CD8-positive, alpha-beta memory T cell (primary cell): ENCODE data around the gene VWA7. TPM values are rescaled to one million over a fixed set of nuclear protein-coding genes. Genes with fewer than 3 reads are reported as not detected.
"Not testable (repeated sequence)": the region's sequence is repeated elsewhere in the genome, so short reads cannot be mapped to it uniquely, and the experiment has no call there.

Experiments used
- CTCF ChIA-PET: fragments of 350-600 bp; sonication (Branson Sonifier 250); formaldehyde crosslinking; loops from one replicate; lab custom pipeline; 2021; ENCODE audit warnings: antibody characterized with exemption; lab: Charles Lee
- POLR2A ChIA-PET: fragments of 350-600 bp; sonication (Branson Sonifier 250); formaldehyde crosslinking; loops from one replicate; lab custom pipeline; 2021; ENCODE audit warnings: antibody characterized with exemption; lab: Charles Lee
- DNase-seq, 5 donors: peaks; one replicate each; pipeline versions ENCODE4 v3.0.0 to v3.0.0-alpha.2; 2020 to 2022; ENCODE audit warnings: mixed read lengths in 1 of 5
- H3K27ac ChIP-seq: one replicate; pipeline ENCODE4 v1.7.0; 2013; ENCODE audit warnings: low read depth, mild to moderate bottlenecking, low read length, moderate library complexity
- H3K27me3 ChIP-seq: 2 replicates; pipeline ENCODE4 v1.7.0; 2013; ENCODE audit warnings: low read length, mild to moderate bottlenecking; ENCODE audit not compliant: insufficient read depth, poor library complexity, severe bottlenecking
- H3K36me3 ChIP-seq: 2 replicates; pipeline ENCODE4 v1.7.0; 2013; ENCODE audit warnings: mild to moderate bottlenecking, low read length, moderate library complexity; ENCODE audit not compliant: insufficient read depth
- H3K4me1 ChIP-seq: 2 replicates; pipeline ENCODE4 v1.7.0; 2013; ENCODE audit warnings: mild to moderate bottlenecking, low read length, moderate library complexity; ENCODE audit not compliant: insufficient read depth
- H3K4me3 ChIP-seq: 2 replicates; pipeline ENCODE4 v1.7.0; 2013; ENCODE audit warnings: mild to moderate bottlenecking, low read length
- H3K9me3 ChIP-seq: 2 replicates; pipeline ENCODE4 v1.7.0; 2013; ENCODE audit warnings: mild to moderate bottlenecking, low read length
- H3K27ac Mint-ChIP-seq, 8 donors: one replicate each; pipeline ENCODE4 v1.8.0; 2020 to 2021; ENCODE audit warnings: mixed read lengths in 8 of 8, mild to moderate bottlenecking in 6 of 8, inconsistent platforms in 3 of 8, moderate library complexity in 3 of 8
- H3K27me3 Mint-ChIP-seq, 2 donors: one replicate each; pipeline ENCODE4 v1.8.0; 2020 to 2021; ENCODE audit warnings: mixed read lengths in 2 of 2, mild to moderate bottlenecking in 1 of 2, moderate library complexity in 1 of 2
- H3K36me3 Mint-ChIP-seq, 3 donors: one replicate each; pipeline ENCODE4 v1.8.0; 2020 to 2021; ENCODE audit warnings: mixed read lengths in 3 of 3, inconsistent platforms in 1 of 3, mild to moderate bottlenecking in 1 of 3
- H3K4me1 Mint-ChIP-seq, 3 donors: one replicate each; pipeline ENCODE4 v1.8.0; 2020 to 2021; ENCODE audit warnings: mixed read lengths in 3 of 3, inconsistent platforms in 1 of 3, mild to moderate bottlenecking in 1 of 3
- H3K4me3 Mint-ChIP-seq, 7 donors: one replicate each; pipeline ENCODE4 v1.8.0; 2020 to 2021; ENCODE audit warnings: mixed read lengths in 7 of 7, mild to moderate bottlenecking in 6 of 7, moderate library complexity in 4 of 7, inconsistent platforms in 2 of 7
- H3K9me3 Mint-ChIP-seq, 5 donors: one replicate each; pipeline ENCODE4 v1.8.0; 2020 to 2022; ENCODE audit warnings: mixed read lengths in 5 of 5, mild to moderate bottlenecking in 3 of 5, moderate library complexity in 2 of 5, inconsistent platforms in 1 of 5
- polyA plus RNA-seq: library from polyadenylated mRNA; unstranded; fragments of 300-500 nt; fragmentation: Illumina TruSeq; gene quantifications from one replicate; pipeline ENCODE4 v1.2.3, GENCODE V29; 2021
- total RNA-seq, 2 experiments: library from RNA; stranded (reverse); gene quantifications; one replicate each; pipeline ENCODE4 v1.2.3, GENCODE V29; 2021

Gene VWA7
- total and polyA plus RNA-seq, 3 experiments from 2014 or later: 1.4 to 2.5 (median 1.7) TPM

- POLR2A ChIA-PET: not testable (repeated sequence)
Observed at GRCh38 chr6:31820399-31820798, 43.3 kb upstream of the VWA7 start.

GRCh38 chr6:31819871-31820299, 42.8 kb upstream of the VWA7 start:
- peaks cover 42% of the 10 kb centered on the region for H3K4me1 ChIP-seq
- peak overlapping the region in 6 of 8 donors; percentile 32 to 75 (median 56) for H3K27ac Mint-ChIP-seq
- H3K4me3 ChIP-seq: no peak overlapping the region
- peak overlapping the region; percentile 63 for H3K27ac ChIP-seq
- H3K27me3 ChIP-seq: no peaks in the 10 kb centered on the region
- CTCF ChIA-PET: interaction anchor here (0.6 to 2.1 kb wide), 4 partner anchors 14 to 176 kb away, joined by 3 to 9 read pairs (median 3); partner anchors contain the start of gene LSM2
- no peaks in the 10 kb centered on the region for H3K27me3 Mint-ChIP-seq
- H3K36me3 ChIP-seq: no peaks in the 10 kb centered on the region
- H3K4me1 Mint-ChIP-seq: peaks cover 38 to 59% (median 48%) of the 10 kb centered on the region in 3 donors
- no peaks in the 10 kb centered on the region for H3K9me3 Mint-ChIP-seq
- no peaks in the 10 kb centered on the region for H3K9me3 ChIP-seq
- POLR2A ChIA-PET: interaction anchor here (0.6 kb wide), 2 partner anchors 81 to 159 kb away, joined by 3 read pairs; partner anchors contain the start of gene C6orf47
- H3K4me3 Mint-ChIP-seq: peak overlapping the region; percentile 49 to 85 (median 70)
- H3K36me3 Mint-ChIP-seq: peaks cover 0 to 17% (median 0%) of the 10 kb centered on the region in 3 donors
- no peak for DNase-seq

More at GRCh38 chr6:31820399-31820798, 43.3 kb upstream of the VWA7 start:
- not testable (repeated sequence) for DNase-seq, H3K9me3 Mint-ChIP-seq, H3K36me3 ChIP-seq, H3K27me3 Mint-ChIP-seq, H3K27me3 ChIP-seq, H3K4me3 ChIP-seq, H3K27ac ChIP-seq, H3K9me3 ChIP-seq
- H3K4me1 ChIP-seq: peaks cover 42% of the 10 kb centered on the region
- H3K36me3 Mint-ChIP-seq: peaks cover 0 to 13% (median 0%) of the 10 kb centered on the region in 3 donors
- CTCF ChIA-PET: interaction anchor here (1.1 to 2.1 kb wide), 3 partner anchors 14 to 87 kb away, joined by 3 to 9 read pairs (median 3); partner anchors contain the start of gene LSM2
- peaks cover 41 to 64% (median 50%) of the 10 kb centered on the region in 3 donors for H3K4me1 Mint-ChIP-seq
- H3K27ac Mint-ChIP-seq: peak overlapping the region in 3 of 8 donors; percentile 32 to 98 (median 35)
- peak overlapping the region in 6 of 7 donors; percentile 36 to 97 (median 94) for H3K4me3 Mint-ChIP-seq

GRCh38 chr6:31817929-31818511, 40.9 kb upstream of the VWA7 start:
- not testable (repeated sequence) for DNase-seq, H3K9me3 Mint-ChIP-seq, H3K36me3 ChIP-seq, H3K27me3 ChIP-seq, H3K27me3 Mint-ChIP-seq, H3K9me3 ChIP-seq
- Mint-ChIP-seq H3K4me1 (peaks cover 44 to 63% (median 60%) of the 10 kb centered on the region in 3 donors), H3K27ac (peak overlapping the region; percentile 77 to 97 (median 82)), H3K4me3 (peak overlapping the region; percentile 83 to 90 (median 88)), H3K36me3 (peaks cover 0 to 20% (median 0%) of the 10 kb centered on the region in 3 donors)
- ChIA-PET POLR2A (interaction anchor here (0.5 to 1.4 kb wide), 11 partner anchors 8 to 224 kb away, joined by 3 to 12 read pairs (median 5); partner anchors contain the start of genes ABHD16A, GPANK1, HSPA1B and LSM2), CTCF (interaction anchor here (0.7 to 2.0 kb wide), 11 partner anchors 8 to 88 kb away, joined by 3 to 13 read pairs (median 5); partner anchors contain the start of genes DDAH2 and LSM2)
- Histone ChIP-seq H3K4me3 (peak overlapping the region; percentile 88), H3K4me1 (peaks cover 51% of the 10 kb centered on the region), H3K27ac (peak overlapping the region; percentile 74)

- ChIA-PET CTCF (interaction anchor here (0.7 to 2.0 kb wide), 11 partner anchors 9 to 88 kb away, joined by 3 to 13 read pairs (median 5); partner anchors contain the start of genes DDAH2, HSPA1B and LSM2), POLR2A (interaction anchor here (0.6 to 1.4 kb wide), 11 partner anchors 9 to 226 kb away, joined by 3 to 12 read pairs (median 5); partner anchors contain the start of genes ABHD16A, GPANK1, HSPA1B and LSM2)
- Mint-ChIP-seq H3K4me3 (peak overlapping the region; percentile 83 to 90 (median 88)), H3K4me1 (peaks cover 45 to 63% (median 60%) of the 10 kb centered on the region in 3 donors), H3K27ac (peak overlapping the region; percentile 77 to 97 (median 82)), H3K36me3 (peaks cover 0 to 19% (median 0%) of the 10 kb centered on the region in 3 donors)
- not testable (repeated sequence) for H3K27me3 ChIP-seq, H3K9me3 Mint-ChIP-seq, H3K9me3 ChIP-seq, H3K36me3 ChIP-seq, H3K27me3 Mint-ChIP-seq
- H3K4me1 ChIP-seq: peaks cover 48% of the 10 kb centered on the region
- DNase-seq: peak in 1 of 5 donors; percentile 62
- peak overlapping the region; percentile 88 for H3K4me3 ChIP-seq
- peak overlapping the region; percentile 74 for H3K27ac ChIP-seq
Observed at GRCh38 chr6:31817133-31817928, 40.2 kb upstream of the VWA7 start.

- peak; percentile 35 to 70 (median 49) for DNase-seq
- peaks cover 4 to 32% (median 6%) of the 10 kb centered on the region in 3 donors for H3K36me3 Mint-ChIP-seq
- peaks cover 41 to 58% (median 52%) of the 10 kb centered on the region in 3 donors for H3K4me1 Mint-ChIP-seq
- peaks cover 36% of the 10 kb centered on the region for H3K4me1 ChIP-seq
- peak within 1 kb of the TSS; percentile 89 to 97 (median 94) for H3K27ac Mint-ChIP-seq
- no peaks in the 10 kb centered on the region for H3K9me3 Mint-ChIP-seq
- H3K27me3 ChIP-seq: no peaks in the 10 kb centered on the region
- H3K4me3 ChIP-seq: peak within 1 kb of the TSS; percentile 70
- peak within 1 kb of the TSS; percentile 88 for H3K27ac ChIP-seq
- H3K9me3 ChIP-seq: no peaks in the 10 kb centered on the region
- H3K4me3 Mint-ChIP-seq: peak within 1 kb of the TSS; percentile 93 to 99 (median 96)
- CTCF ChIA-PET: interaction anchor here (0.8 to 1.9 kb wide), 8 partner anchors 9 to 162 kb away, joined by 3 to 9 read pairs (median 4); partner anchors contain the start of genes BAG6 and LSM2
- no peaks in the 10 kb centered on the region for H3K27me3 Mint-ChIP-seq
- H3K36me3 ChIP-seq: peaks cover 7% of the 10 kb centered on the region
- POLR2A ChIA-PET: interaction anchor here (0.6 to 1.9 kb wide), 11 partner anchors 9 to 256 kb away, joined by 3 to 18 read pairs (median 5); partner anchors contain the start of genes DXO, HSPA1B, LSM2 and NEU1
Observed at GRCh38 chr6:31815025-31815838, 38.1 kb upstream of the VWA7 start, which contains the start of the genes HSPA1A and HSPA1L. Gene HSPA1A, plus strand, starts transcription at chr6:31815543. Its CDS starts 214 bp downstream, at chr6:31815757. Gene HSPA1L, minus strand, starts transcription at chr6:31815283. Its CDS starts 3,311 bp downstream, at chr6:31811972.

- CTCF ChIA-PET: interaction anchor here (0.6 to 3.2 kb wide), 12 partner anchors 8 to 162 kb away, joined by 3 to 13 read pairs (median 4); partner anchors contain the start of genes BAG6, LSM2 and VARS1
- DNase-seq: peak; percentile 54 to 79 (median 69)
- Mint-ChIP-seq H3K36me3 (peaks cover 8 to 36% (median 9%) of the 10 kb centered on the region in 3 donors), H3K4me3 (peak overlapping the region; percentile 93 to 99 (median 96)), H3K4me1 (peaks cover 38 to 58% (median 51%) of the 10 kb centered on the region in 3 donors), H3K9me3 (no peaks in the 10 kb centered on the region), H3K27ac (peak overlapping the region; percentile 89 to 97 (median 94)), H3K27me3 (no peaks in the 10 kb centered on the region)
- Histone ChIP-seq H3K4me3 (peak overlapping the region; percentile 70), H3K36me3 (peaks cover 8% of the 10 kb centered on the region), H3K27ac (peak overlapping the region; percentile 85), H3K4me1 (peaks cover 30% of the 10 kb centered on the region), H3K27me3 (no peaks in the 10 kb centered on the region), H3K9me3 (no peaks in the 10 kb centered on the region)
- POLR2A ChIA-PET: interaction anchor here (0.6 to 1.9 kb wide), 14 partner anchors 8 to 255 kb away, joined by 3 to 18 read pairs (median 4); partner anchors contain the start of genes HSPA1B, LSM2, NEU1 and VARS1
Observed at GRCh38 chr6:31814677-31815024, 37.5 kb upstream of the VWA7 start.
